ENCODE results near the gene PER2. TPM values are rescaled to one million over a fixed set of nuclear protein-coding genes. Genes with fewer than 3 reads are reported as not detected.

The PER2 gene
- total and polyA plus RNA-seq, 9 of the 15 experiments (the other 6 are each of a cell fraction or from before 2014, with no cell fraction given) = 1.1 to 10.3 (median 2.9) TPM

- TF ChIP-seq DEAF1 (CRISPR knock-in tag; IDR thresholded peaks at IDR 0.05) = 0 out of 2 replicates have a peak, but pooled peaks have one; percentile 11
- no peak for TF ChIP-seq MEF2D (tag; conservative IDR thresholded peaks at IDR 0.05; ENCODE audit: low read depth)
- no peak for TF ChIP-seq GABPB2 (CRISPR knock-in tag; conservative IDR thresholded peaks at IDR 0.05)
- no peak for TF ChIP-seq ZC3H4 (CRISPR knock-in tag; IDR thresholded peaks at IDR 0.05; ENCODE audit: borderline replicate concordance)
- peak; percentile 77 to 79 (median 79) for TF ChIP-seq CTCF (IDR thresholded peaks at IDR 0.05 in 2 of 3, conservative IDR thresholded peaks at IDR 0.05 in 1 of 3; ENCODE audit: insufficient read depth in 2 of 3, low read depth in 1 of 3, low read length in 3 of 3)
- TF ChIP-seq ZNF583 (CRISPR knock-in tag; IDR thresholded peaks at IDR 0.05) = no peak
- no peak for TF ChIP-seq KLF13 (tag; IDR thresholded peaks at IDR 0.05; ENCODE audit: borderline replicate concordance, low read depth)
- TF ChIP-seq RB1 (IDR thresholded peaks at IDR 0.05; ENCODE audit: low read depth) = no peak
- no peak for TF ChIP-seq MECOM (CRISPR knock-in tag; IDR thresholded peaks at IDR 0.05)
- TF ChIP-seq SP1 (CRISPR knock-in tag; IDR thresholded peaks at IDR 0.05) = 0 out of 2 replicates have a peak, but pooled peaks have one; percentile 35
- no peak for TF ChIP-seq SIN3A (IDR thresholded peaks at IDR 0.05; ENCODE audit: borderline replicate concordance in 2 of 2, control insufficient read depth in 1 of 2, low read depth in 2 of 2, low read length in 2 of 2)
- no peak for TF ChIP-seq PCBP1 (IDR thresholded peaks at IDR 0.05; ENCODE audit: low read depth, low read length, poor library complexity, severe bottlenecking)
- no peak for TF ChIP-seq ZNF449 (CRISPR knock-in tag; IDR thresholded peaks at IDR 0.05)
- no peak for TF ChIP-seq ZNF124 (CRISPR knock-in tag; IDR thresholded peaks at IDR 0.05)
- no peak for TF ChIP-seq POLR2B (IDR thresholded peaks at IDR 0.05; ENCODE audit: low read depth, partially characterized antibody)
- peak; percentile 66 to 81 for TF ChIP-seq RAD21 (CRISPR knock-in tag; conservative IDR thresholded peaks at IDR 0.05 in 1 of 2, IDR thresholded peaks at IDR 0.05 in 1 of 2)
- no peak for TF ChIP-seq ZNF518B (CRISPR knock-in tag; IDR thresholded peaks at IDR 0.05)
Measured at GRCh38 chr2:238263204-238264071, 25.0 kb downstream of the PER2 start (continued).

All from K562 (cell line).